Fibroblast of skin of left biceps (primary cell): Measurements from ENCODE around the gene NPB.

ENCODE experiments used
- DNase-seq, 2 experiments: peaks; one replicate each; pipeline ENCODE4 v3.0.0-alpha.2; 2013; ENCODE audit warnings: low read depth in 2 of 2

Gene NPB

DNA sequence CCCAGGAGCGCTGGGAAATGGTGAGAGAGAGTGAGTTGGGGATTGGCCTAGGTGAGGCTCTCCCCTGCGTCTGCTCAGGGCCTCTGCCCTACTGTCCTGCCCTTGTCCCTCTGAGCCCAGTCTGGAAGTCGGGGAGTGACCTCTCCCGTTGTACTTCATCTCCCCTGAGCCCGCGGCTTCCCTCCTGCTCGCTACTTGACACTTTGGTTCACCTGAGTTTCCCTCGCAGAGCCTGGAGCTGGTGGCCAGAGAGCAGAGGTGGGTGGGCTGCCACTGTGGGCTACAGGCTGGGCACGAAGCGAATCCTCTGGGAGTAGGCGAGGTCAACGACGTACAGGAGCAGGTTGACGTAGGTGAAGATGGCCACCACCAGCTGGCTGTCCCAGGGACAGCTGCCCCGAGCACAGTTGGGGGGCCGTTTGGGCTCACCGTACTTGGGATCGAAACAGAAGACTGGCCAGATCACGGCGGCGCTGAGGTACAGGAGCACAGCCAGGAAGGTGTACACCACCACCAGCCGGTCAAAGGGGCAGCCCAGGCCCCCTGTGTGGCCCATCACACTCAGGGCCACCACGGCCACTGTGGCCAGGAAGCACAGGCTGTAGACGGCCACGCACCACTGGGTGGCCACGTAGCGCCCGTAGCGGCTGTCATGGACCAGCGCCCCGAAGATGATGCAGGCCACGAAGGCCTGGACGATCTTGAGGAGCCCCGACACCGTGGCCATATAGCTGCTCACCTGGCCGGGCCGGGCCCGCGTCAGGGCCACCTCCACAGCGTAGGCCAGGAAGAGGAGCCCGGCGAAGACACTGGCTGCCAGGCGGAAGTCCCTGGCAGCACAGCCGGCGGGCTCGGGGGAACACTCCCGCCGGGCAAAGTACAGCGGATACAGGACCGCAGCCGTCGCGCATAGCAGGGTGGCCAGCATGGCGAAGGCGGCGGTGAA is 38.8 kb downstream of the NPB start:
- DNase-seq: no peak

DNA sequence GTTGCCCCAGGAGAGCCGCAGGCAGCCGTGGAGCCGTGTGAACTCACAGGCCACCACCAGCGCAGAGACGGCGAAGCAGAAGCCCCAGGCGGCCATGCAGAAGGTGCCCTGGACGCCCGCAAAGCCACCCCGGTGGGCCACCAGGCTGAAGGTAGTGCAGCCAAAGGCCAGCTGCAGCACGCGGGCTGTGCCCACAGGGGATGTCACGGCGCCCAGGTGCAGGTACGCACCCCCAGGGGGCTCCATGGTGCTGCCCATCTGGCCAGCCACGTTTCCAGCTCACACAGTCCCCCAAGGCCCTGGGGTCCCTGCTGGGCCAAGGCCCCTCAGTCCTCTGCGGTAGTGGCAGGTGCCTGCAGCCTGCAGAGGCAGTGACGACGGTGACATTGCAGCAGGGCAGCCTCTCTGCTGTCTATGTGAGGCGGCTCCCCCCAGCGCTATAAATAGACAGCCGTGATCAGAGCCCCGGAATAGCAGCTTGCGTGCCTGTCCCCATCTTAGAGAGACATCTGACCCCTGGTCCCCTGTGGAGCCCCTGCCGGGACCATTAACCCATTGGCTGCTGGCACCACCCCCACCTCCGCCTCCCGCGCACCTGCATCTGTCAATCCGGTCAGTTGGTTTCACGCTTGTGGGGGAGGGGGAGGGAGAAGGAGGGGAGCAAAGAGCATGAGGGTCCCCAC is 39.6 kb downstream of the NPB start:
- DNase-seq: no peak

GRCh38 chr17:81942167-81942553 is 40.1 kb downstream of the NPB start:
- no peak for DNase-seq

DNA sequence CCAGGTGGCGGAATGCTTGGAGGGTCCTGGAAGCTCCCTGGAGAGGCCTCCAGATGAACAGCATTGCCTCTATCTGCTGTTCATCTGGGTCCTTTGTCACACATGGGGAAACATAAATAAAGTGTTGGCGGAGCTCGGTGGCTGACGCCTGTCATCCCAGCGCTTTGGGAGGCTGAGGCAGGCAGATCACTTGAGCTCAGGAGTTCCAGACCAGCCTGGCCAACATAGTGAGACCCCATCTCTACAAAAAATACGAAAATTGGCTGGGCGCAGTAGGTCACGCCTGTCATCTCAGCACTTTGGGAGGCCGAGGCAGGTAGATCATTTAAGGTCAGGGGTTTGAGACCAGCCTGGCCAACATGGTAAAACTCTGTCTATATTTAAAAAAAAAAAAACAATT is 42.8 kb downstream of the NPB start:
- DNase-seq: no peak

DNA sequence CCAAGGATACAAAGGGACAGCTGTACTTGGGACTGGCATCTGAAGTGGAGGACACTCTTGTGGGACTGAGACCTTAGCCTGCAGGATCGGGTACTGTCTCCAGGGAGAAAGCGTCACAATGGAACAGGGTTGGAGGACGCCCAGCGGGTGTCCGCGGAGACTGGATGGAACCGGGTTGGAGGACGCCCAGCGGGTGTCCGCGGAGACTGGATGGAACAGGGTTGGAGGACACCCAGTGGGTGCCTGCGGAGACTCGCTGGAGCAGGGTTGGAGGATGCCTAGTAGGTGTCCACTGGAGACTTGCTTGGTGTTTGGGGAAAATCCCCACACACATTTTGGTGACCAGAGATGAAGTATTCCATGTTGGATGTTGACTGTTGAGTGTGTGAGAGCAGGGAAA is 45.2 kb downstream of the NPB start, which contains the start of gene MYADML2:
Gene MYADML2 (minus strand): TSS at position 45 of the 400 bp plus-strand sequence. CDS start 5,492 bp downstream, outside the sequence.
- no peak for DNase-seq

DNA sequence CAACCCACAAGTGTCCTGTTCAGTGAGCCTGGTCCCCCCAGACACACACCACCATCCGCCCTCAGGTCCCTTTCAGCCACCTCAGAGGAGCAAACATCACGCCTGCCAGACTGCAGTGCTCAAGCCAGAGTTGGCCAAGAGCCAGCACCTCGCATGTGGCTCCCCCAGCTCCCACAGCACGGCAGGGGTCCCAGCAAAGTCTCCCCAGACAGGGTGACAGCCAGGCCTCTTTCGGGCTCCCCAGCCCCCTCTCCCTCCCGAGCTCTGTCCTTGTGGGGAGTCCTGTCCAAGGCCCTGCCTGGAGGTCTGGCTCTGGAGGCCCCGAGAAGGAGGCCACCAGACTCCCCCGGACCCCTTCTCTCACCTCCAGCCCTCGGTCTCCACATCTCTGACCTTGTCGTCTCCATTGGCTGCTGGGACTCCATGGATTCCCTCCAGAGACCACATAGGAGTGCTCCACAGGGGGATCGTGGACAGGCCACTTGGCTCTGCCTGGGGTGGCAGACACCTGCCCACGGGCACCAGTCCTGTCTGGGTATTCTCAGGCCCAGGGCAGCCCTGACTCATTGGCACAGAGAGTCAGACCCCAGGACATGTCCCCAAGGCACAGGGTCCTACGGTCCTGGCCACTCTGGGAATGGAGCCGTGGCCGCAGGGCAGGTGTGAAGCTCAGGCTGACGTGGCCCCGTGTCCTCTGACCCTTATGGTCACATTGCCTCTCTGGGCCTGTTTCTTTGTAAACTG is 46.8 kb downstream of the NPB start:
- DNase-seq: no peak

DNA sequence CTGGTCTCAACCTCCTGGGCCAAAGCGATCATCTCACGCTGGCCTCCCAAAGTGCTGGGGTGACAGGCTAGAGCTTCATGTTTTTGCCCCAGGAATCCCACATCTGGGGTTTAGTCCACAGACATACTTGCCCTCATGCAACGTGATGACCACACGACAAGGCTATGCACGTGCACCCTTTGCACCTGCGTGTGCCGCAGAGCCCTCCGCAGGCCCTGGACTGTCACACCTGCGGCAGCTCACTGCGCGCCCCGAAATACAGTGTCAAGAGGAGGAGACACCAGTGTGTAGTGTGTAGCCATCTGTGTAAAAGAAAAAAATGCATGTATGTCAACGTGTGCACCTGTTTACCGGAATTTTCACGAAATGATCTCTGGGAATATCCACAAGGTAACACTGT is 48.5 kb downstream of the NPB start:
- no peak for DNase-seq

DNA sequence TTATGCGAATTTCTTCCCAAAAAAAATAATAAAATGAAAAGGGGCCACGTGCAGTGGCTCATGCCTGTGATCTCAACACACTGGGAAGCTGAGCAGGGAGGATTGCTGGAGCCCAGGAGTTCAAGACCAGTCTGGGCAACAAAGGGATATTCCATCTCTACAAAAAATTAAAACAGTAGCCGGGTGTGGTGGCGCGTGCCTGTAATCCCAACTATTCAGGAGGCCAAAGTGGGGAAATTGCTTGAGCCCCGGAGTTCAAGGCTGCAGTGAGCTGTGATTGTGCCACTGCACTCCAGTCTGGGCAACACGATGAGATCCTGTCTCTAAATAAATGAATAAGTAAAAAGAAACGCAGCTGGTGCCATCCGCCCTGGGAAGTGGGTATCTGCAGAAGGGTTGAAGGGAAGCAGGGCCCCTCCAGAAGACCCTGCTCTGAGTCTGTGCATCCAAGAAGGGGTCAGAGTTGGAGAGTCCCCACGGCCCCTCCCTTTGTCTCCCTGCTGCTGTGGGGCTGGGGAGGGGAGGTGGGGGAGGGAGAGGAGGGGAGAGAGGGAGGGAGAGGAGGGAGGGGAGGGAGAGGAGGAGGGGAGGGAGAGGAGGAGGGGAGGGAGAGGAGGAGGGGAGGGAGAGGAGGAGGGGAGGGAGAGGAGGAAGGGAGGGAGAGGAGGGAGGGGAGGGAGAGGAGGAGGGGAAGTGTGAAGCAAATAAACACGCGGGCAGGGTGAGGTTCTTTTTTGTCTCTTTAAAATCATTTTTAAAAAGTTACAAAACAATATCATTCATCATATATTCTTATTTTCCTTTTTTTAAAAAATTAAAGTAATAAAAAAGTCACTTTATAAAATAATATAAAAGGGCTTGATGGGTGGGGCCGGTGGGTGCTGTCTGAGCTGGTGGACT is 50.0 kb downstream of the NPB start:
- no peak for DNase-seq
